EL (cell line): ENCODE measurements around the gene FAF1.
"Not testable (repeated sequence)": the region's sequence is repeated elsewhere in the genome, so short reads cannot be mapped to it uniquely, and the experiment has no call there.

Experiments
- DNase-seq: peaks from one replicate; pipeline ENCODE4 v3.0.0-alpha.2; 2016

Gene FAF1

DNA sequence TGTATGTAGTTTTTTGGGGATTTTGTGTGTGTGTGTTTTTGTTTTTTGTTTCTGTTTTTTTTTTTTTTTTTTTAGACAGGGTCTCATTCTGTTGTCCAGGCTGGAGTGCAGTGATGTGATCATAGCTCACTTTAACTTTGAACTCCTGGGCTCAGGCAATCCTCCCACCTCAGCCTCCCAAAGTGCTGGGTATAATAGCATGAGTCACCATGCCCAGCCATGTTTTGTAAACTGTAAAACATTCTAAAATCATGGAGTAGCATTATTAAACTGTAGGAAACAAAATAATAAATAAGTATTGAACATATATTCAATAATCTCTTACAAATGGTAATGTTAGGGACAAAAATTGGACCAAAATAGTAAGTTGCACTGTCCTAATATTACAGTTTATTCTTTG, 124.0 kb downstream of the FAF1 start:
- DNase-seq = no peak

GRCh38 chr1:50833216-50833615, 126.9 kb downstream of the FAF1 start:
- DNase-seq = no peak

GRCh38 chr1:50832167-50832566, 127.9 kb downstream of the FAF1 start:
- no peak for DNase-seq

DNA sequence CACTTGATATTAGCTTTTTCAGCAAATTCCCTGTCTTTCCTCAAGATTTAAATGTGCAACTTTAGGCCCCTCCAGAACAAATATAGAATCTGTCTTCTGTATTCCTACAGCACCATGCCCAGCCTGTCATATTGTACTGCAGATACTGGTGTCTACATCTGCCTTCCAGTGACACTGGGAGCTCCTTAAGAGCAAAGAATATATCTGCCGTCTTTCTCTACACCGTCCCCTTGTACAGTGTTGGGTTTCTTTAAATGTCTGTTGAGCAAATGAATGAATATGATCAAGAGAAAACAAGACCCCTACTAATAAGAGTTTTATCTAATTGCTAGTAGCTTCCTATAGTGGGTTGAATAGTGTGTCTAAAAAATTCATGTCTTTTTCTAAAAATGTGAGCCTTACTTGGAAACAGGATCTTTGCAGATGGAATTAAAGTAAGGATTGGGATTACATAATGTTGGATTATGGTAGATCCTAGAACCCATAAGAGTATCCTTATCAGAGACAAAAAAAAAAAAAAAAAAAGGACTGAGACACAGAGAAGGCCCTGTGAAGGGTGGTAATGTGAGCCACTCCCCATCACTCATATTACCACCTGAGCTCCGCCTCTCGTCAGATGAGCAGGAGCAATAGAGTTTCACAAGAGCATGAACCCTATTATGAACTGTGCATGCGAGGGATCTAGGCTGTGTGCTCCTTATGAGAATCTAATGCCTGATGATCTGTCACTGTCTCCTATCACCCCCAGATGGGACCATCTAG, 128.6 kb downstream of the FAF1 start:
- no peak for DNase-seq

GRCh38 chr1:50830621-50831020, 129.4 kb downstream of the FAF1 start:
- DNase-seq = no peak

GRCh38 chr1:50829014-50829958, 130.8 kb downstream of the FAF1 start:
- peak; percentile 18 for DNase-seq

DNA sequence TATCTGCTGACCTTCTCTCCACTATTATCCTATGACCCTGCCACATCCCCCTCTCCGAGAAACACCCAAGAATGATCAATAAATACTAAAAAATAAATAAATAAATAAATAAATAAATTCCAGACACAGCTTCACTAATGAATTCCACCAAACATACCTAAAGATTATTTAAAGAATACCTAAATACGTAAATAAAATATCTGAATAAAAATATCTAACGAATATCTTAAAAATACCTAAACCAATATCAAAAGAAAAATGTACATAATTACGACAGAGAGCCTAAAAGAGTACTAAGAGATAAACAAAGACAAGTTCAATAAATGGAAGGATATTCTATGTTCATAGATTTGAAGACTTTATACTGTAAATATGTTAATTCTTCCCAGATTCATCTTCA, 132.5 kb downstream of the FAF1 start:
- DNase-seq = no peak

- DNase-seq = not testable (repeated sequence)
Measured at GRCh38 chr1:50826792-50827191, 133.3 kb downstream of the FAF1 start.

- no peak for DNase-seq
Measured at GRCh38 chr1:50822035-50822776, 137.9 kb downstream of the FAF1 start.

DNA sequence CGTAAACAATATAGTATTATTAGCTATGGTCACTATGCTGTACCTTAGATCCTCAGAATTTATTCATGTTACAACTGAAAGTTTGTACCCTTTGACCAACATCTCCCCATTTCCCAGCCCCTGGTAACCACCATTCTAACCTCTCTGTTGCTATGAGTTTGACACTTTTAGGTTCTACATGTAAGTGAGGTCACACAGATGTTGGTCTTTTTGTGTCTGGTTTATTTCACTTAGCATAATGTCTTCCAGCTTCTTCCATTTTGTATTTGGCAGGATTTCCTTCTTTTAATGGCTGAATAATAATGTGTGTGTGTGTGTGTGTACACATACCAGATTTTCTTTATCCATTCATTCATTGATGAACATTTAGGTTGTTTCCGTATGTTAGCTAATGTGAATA, 139.5 kb downstream of the FAF1 start:
- no peak for DNase-seq

DNA sequence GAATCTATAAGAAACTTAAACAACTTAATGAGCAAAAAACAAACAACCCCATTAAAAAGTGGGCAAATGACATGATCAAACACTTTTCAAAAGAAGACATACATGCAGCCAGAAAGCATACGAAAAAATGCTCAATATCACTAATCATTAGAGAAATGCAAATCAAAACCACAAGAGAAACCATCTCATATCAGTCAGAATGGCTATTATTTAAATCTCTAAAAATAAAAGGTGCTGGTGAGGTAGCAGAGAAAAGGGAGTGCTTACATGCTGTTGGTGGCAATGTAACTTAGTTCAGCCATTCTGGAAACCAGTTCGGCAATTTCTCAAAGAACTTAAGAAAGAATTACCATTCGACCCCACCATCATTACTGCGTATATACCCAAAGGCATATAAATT, 147.7 kb downstream of the FAF1 start:
- no peak for DNase-seq

DNA sequence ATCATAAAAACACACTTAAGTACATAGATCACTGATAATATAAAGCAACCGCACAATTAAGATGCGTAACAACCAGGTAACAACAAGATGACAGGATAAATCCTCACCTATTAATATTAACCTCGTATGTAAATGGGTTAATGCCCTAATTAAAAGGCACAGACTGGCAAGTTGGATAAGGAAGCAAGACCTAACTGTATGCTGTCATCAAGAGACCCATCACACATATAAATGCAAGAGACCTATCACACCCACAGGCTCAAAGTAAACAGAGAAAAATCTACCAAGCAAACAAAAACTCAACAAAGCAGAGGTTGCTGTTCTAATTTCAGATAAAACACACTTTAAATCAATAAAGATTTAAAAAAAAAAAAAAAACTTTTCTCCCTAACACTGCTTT, 151.8 kb downstream of the FAF1 start:
- no peak for DNase-seq

DNA sequence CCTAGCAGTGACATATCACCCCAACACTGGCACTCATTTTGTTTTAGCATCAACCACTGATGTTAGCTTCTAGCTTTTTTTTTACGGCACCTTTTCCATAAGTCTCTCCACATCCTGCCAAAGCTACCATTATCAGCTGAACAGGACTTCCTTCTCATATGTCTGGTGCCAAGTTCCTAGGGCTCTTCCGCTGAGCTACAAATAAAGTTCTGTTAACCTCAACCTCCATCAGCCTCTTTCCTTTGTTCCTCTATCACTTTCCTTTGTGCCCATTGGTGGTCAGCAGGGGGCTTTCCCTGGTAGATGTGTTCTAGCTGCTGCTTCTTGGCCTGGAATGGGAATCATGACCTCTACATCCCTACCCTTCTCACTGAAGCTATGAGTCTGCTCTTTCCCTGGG, 163.8 kb downstream of the FAF1 start:
- no peak for DNase-seq

GRCh38 chr1:50793521-50793920, 166.5 kb downstream of the FAF1 start:
- no peak for DNase-seq

- DNase-seq = no peak
Measured at GRCh38 chr1:50787266-50787665, 172.8 kb downstream of the FAF1 start.

DNA sequence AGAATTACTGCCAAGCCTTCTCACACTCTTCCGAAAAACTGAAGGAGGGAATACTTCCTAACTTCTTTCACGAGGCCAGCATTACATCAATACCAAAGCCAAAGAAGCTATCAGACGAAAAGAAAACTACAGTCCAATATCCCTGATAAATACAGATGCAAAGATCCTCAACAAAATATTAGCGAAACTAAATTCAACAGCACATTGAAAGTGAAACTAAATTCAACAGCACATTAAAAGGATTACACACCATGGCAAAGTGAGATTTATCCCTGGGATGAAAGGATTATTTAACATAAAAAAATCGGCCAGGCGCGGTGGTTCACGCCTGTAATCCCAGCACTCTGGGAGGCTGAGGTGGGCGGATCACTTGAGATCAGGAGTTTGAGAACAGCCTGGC, 176.8 kb downstream of the FAF1 start:
- DNase-seq = no peak

DNA sequence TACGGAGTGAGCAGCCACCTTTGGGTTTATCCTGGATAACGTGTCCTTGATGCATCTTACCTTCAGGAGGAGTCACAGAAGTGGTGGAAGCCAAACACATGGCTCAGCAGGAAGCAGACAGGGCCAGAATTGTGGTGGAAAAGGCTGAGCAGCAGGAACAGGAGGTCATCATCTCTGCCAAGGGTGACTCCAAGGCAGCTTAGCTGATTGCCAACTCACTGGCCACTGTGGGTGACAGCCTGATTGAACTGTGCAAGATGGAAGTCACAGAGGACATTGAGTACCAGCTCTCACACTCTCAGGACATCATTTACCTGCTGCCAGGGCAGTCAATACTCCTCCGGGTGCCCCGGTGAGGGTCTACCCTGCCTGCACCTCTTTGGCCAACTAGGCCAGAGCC, 179.3 kb downstream of the FAF1 start:
- DNase-seq = no peak

GRCh38 chr1:50779801-50780200, 180.3 kb downstream of the FAF1 start:
- no peak for DNase-seq

GRCh38 chr1:50775740-50776139, 184.3 kb downstream of the FAF1 start:
- DNase-seq = no peak

DNA sequence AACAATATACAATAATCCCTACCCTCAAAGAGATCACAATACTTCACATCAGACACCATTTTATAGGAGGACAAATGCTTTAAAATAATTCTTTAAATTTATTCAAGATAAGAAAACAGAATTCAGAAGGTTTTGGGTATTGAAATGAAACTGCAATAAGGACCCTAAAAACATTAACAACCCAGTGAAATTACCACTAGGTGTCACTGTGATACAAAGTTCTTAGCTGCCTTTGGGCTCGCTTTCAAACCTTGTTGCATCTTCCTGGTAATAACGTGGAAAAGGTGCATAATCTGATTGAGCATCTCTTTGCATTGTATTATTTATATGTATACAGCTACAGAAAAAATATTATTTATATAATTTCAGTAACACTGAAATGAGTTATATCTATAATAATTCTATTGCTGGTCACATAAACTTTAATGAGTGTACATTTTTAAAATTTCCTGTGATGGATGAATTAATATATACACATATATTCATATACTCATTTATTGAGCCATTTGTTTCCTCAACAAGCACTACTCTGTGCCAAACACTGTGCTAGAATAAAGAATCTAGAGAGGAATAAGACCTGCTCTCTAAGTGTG, 185.2 kb downstream of the FAF1 start:
- peak; percentile 54 for DNase-seq

- no peak for DNase-seq
Measured at GRCh38 chr1:50766688-50767087, 193.4 kb downstream of the FAF1 start.

DNA sequence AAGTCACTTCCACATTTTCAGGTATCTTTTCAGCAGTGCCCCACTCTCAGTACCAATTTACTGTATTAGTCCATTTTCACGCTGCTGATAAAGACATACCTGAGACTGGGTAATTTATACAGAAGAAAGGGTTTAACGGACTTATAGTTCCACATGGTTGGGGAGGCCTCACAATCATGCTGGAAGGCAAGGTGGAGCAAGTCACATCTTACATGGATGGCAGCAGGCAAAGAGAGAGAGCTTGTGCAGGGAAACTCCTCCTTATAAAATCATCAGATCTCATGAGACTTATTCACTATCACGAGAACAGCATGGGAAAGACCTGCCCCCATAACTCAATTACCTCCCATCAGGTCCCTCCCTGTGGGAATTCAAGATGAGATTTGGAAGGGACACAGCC, 203.5 kb downstream of the FAF1 start:
- DNase-seq = not testable (repeated sequence)

DNA sequence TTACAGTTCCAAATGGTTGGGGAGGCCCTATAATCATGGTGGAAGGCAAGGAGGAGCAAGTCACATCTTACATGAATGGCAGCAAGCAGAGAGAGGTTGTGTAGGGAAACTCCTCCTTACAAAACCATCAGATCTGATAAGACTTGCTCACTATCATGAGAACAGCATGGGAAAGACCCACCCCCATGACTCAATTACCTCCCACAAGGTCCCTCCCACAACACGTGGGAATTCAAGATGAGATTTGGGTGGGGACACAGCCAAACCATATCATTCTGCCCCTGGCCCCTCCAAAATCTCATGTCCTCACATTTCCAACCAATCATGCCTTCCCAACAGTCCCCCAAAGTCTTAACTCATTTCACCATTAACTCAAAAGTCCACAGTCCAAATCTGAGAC, 205.3 kb downstream of the FAF1 start:
- DNase-seq = not testable (repeated sequence)
